BLaER1 treated with 17β-estradiol and CSF1 and Interleukin-3, amounts not matched to agents 10 nM and 100 nM (cell line): ENCODE results near the gene MOAP1.
"Not testable (repeated sequence)": the region's sequence is repeated elsewhere in the genome, so short reads cannot be mapped to it uniquely, and the experiment has no call there.

Experiments
- H3K27ac ChIP-seq, 11 experiments: shearing (Covaris generic); formaldehyde crosslinking; 2 replicates each; pipeline ENCODE4 v1.8.1; 2022
- H3K27me3 ChIP-seq, 11 experiments: shearing (Covaris generic); formaldehyde crosslinking; 2 replicates each; pipeline ENCODE4 v1.8.1; 2022
- H3K36me3 ChIP-seq, 11 experiments: shearing (Covaris generic); formaldehyde crosslinking; 2 replicates each; pipeline ENCODE4 v1.8.1; 2022
- H3K4me1 ChIP-seq, 10 experiments: shearing (Covaris generic); formaldehyde crosslinking; 2 replicates each; pipeline ENCODE4 v1.8.1; 2022
- H3K4me2 ChIP-seq, 11 experiments: shearing (Covaris generic); formaldehyde crosslinking; 2 replicates each; pipeline ENCODE4 v1.8.1; 2022
- H3K4me3 ChIP-seq, 10 experiments: shearing (Covaris generic); formaldehyde crosslinking; 2 replicates each; pipeline ENCODE4 v1.8.1; 2022
- H3K9ac ChIP-seq, 11 experiments: shearing (Covaris generic); formaldehyde crosslinking; 2 replicates each; pipeline ENCODE4 v1.8.1; 2022
- H3K9me3 ChIP-seq, 11 experiments: shearing (Covaris generic); formaldehyde crosslinking; replicated peaks in 1 of 11; 2 replicates each; pipeline ENCODE4 v1.8.1; 2022
- H4K20me1 ChIP-seq, 11 experiments: shearing (Covaris generic); formaldehyde crosslinking; 2 replicates each; pipeline ENCODE4 v1.8.1; 2022
- Cebpa-rat ChIP-seq, 11 experiments: shearing (Covaris generic); IDR thresholded peaks; 2 replicates each; pipeline ENCODE4 v1.8.1; 2022

Gene MOAP1

DNA sequence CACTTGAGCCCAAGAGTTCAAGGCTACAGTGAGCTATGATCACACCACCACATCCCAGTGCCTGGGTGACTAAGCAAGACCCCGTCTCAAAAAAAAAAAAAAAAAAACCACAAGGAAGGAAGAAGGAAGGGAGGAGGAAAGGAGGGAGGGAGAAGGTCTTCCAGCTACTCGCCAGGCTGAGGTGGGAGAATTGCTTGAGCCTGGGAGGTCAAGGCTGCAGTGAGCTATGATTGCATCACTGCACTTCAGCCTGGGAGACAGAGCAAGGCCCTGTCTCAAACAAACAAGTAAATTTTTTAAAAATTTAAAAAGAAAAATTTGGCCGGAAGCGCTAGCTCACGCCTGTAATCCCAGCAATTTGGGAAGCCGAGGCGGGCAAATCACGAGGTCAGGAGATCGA, 16.1 kb downstream of the MOAP1 start:
- Histone ChIP-seq H3K9me3 (peaks cover 0 to 10% (median 0%) of the 10 kb centered on the region in 11 experiments; a peak in 2 of 22 replicates), H3K4me2 (peak overlapping the region in 1 of 11 experiments; percentile 15; a peak in 2 of 22 replicates), H3K4me1 (peaks cover 0 to 25% (median 13%) of the 10 kb centered on the region in 10 experiments; a peak in 15 of 20 replicates)
- H3K4me3 ChIP-seq, H3K36me3 ChIP-seq, H3K9ac ChIP-seq, H3K27me3 ChIP-seq, H3K27ac ChIP-seq, H4K20me1 ChIP-seq: not testable (repeated sequence)
- TF ChIP-seq Cebpa-rat (IDR thresholded peaks at IDR 0.05), result 0 out of 22 replicates have a peak, but pooled peaks of 1 of the 11 experiments have one; percentile 24

DNA sequence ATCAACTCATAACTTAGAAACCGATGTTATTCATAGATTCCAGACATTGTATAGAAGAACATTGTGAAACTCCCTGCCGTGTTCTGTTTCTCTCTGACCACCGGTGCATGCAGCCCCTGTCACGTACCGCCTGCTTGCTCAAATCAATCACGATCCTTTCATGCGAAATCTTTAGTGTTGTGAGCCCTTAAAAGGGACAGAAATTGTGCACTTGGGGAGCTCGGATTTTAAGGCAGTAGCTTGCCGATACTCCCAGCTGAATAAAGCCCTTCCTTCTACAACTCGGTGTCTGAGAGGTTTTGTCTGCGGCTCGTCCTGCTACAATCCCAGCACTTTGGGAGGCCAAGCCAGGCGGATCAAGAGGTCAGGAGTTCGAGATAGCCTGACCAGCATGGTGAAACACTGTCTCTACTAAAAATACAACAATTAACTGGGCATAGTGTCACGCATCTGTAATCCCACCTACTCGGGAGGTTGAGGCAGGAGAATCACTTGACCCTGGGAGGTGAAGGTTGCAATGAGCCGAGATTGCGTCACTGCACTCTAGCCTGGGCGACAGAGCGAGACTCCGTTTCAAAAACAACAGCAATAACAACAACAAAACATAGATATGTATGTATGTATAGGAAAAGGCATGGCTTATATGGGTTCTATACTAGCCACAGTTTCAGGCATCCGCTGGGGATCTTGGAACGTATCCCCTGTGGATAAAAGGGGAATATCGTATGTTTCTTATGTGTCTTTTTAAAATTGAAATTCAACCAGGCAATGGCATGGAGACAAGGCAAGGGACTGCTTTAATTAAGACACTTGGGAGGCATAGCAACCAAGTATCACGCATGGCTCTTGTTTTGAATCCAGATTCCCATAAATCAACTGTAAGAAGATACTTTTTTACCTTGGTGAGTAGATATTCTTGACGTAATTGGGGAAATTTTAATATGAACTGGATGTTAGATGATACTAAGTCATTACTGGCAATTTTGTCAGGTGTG, 19.1 kb downstream of the MOAP1 start:
- Histone ChIP-seq H3K9me3 (peaks cover 0 to 10% (median 0%) of the 10 kb centered on the region in 11 experiments; a peak in 2 of 22 replicates), H3K4me2 (peak overlapping the region in 9 of 11 experiments; percentile 29 to 68 (median 54); a peak in 16 of 22 replicates), H3K27ac (peak overlapping the region in 7 of 11 experiments; percentile 13 to 75 (median 53); a peak in 8 of 22 replicates), H3K4me1 (peaks cover 0 to 25% (median 13%) of the 10 kb centered on the region in 10 experiments; a peak in 15 of 20 replicates), H3K9ac (peak overlapping the region in 5 of 11 experiments; percentile 25 to 71 (median 51); a peak in 6 of 22 replicates)
- not testable (repeated sequence) for H3K27me3 ChIP-seq, H4K20me1 ChIP-seq, H3K36me3 ChIP-seq, H3K4me3 ChIP-seq
- peak in 5 of 11 experiments; percentile 24 to 74 (median 62); a peak in 6 of 22 replicates for TF ChIP-seq Cebpa-rat (IDR thresholded peaks at IDR 0.05)

DNA sequence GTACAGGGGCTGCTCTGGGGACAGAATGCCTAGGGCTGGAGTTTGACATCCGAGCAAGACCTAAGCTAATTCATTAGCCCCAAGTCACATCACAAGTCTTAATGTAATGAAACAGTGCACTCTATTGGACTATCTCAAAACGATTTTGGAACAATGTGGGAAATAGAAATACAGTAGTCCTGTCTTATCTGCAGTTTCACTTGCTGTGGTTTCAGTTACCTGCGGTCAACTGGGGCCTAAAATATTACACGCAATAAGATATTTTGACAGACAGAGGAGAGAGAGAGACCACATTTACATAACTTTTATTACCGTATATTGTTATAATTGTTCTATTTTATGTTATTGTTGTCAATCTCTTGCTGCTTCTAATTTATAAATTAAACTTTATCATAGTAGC, 21.1 kb downstream of the MOAP1 start:
- H3K9me3 ChIP-seq, result no peaks in the 10 kb centered on the region
- no peak overlapping the region for H3K4me3 ChIP-seq
- no peak for TF ChIP-seq Cebpa-rat (IDR thresholded peaks at IDR 0.05)
- no peaks in the 10 kb centered on the region for H3K36me3 ChIP-seq
- H4K20me1 ChIP-seq, result no peaks in the 10 kb centered on the region
- no peaks in the 10 kb centered on the region for H3K27me3 ChIP-seq
- H3K4me1 ChIP-seq, result peaks cover 0 to 18% (median 12%) of the 10 kb centered on the region in 10 experiments; a peak in 15 of 20 replicates
- no peak overlapping the region for H3K4me2 ChIP-seq
- no peak overlapping the region for H3K9ac ChIP-seq
- no peak overlapping the region for H3K27ac ChIP-seq

DNA sequence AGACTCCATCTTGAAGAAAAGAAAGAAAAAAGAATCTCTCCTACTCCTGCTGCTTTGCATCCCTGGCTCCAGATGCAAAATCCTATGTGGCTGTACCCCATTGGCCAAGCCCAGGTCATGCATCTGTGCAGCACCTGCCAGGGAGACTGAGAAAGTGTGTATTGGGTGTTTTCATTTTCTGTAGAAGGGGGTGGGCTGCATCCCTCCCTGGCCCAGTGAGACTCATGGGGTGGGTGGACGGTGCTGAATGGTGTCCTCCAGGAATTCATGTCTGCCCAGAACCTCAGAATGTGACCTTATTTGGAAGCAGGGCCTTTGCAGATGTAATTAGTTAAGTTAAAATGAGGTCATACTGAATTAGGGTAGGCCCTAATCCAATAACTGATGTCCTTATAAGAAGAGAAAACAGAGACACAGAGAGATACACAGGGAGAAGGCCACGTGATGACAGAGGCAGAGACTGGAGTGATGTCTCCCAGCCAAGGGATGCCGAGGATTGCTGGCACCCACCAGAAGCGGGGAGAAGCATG, 23.2 kb downstream of the MOAP1 start:
- Histone ChIP-seq H4K20me1 (no peaks in the 10 kb centered on the region), H3K4me2 (no peak overlapping the region), H3K4me3 (no peak overlapping the region), H3K27ac (no peak overlapping the region), H3K27me3 (no peaks in the 10 kb centered on the region), H3K36me3 (no peaks in the 10 kb centered on the region), H3K4me1 (peaks cover 0 to 16% (median 10%) of the 10 kb centered on the region in 10 experiments; a peak in 15 of 20 replicates), H3K9ac (no peak overlapping the region), H3K9me3 (no peaks in the 10 kb centered on the region)
- TF ChIP-seq Cebpa-rat (IDR thresholded peaks at IDR 0.05), result no peak

DNA sequence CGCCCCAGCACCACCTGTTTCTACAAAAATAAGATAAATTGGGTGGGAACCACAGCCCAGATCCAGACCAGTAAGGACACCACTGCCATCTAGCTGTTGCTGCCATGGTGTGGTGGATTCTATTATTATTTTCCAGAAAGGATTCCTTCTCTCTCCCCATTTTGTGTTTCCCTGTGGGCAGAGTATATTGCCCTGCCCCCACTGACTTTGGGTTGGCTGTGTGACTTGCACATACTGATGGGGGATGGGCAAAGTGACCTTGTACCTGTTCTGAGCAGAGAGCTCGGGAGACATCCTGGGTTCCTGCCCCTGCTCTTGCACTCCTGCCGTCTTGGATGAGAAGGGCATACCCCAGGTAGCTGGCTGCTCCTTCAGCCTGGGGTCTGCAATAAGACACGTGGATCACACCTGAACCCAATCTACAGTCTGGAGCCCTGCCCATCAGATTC, 24.3 kb downstream of the MOAP1 start:
- Histone ChIP-seq H3K9me3 (no peaks in the 10 kb centered on the region), H4K20me1 (no peaks in the 10 kb centered on the region), H3K27ac (no peak overlapping the region), H3K4me3 (no peak overlapping the region), H3K4me1 (peaks cover 0 to 7% (median 5%) of the 10 kb centered on the region in 10 experiments; a peak in 15 of 20 replicates), H3K4me2 (no peak overlapping the region), H3K9ac (no peak overlapping the region), H3K36me3 (no peaks in the 10 kb centered on the region), H3K27me3 (no peaks in the 10 kb centered on the region)
- no peak for TF ChIP-seq Cebpa-rat (IDR thresholded peaks at IDR 0.05)

DNA sequence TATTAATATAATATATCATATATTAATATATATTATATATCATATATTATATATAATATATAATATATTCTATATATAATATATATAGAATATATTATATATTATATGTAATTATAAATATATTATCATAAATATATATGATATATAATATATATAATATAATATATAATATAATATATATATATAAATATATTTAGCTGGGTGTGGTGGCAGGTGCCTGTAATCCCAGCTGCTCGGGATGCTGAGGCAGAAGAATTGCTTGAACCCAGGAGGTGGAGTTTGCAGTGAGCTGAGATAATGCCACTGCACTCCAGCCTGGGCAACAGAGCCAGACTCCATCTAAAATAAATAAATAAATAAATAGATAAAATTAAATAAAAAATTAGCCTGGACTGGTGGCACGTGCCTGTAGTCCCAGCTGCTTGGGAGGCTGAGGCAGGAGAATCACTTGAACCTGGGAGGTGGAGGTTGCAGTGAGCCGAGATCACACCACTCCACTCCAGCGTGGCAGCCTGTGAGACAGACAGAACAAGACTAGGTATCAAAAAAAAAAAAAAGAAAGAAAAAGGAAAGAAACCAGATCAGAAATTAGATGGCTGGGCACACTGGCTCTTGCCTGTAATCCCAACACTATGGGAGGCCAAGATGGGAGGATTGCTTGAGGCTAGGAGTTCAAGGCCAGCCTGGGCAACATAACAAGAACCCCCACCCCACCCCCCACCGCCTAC, 24.9 kb downstream of the MOAP1 start:
- not testable (repeated sequence) for H3K9ac ChIP-seq, H4K20me1 ChIP-seq, H3K4me3 ChIP-seq, H3K4me1 ChIP-seq, H3K36me3 ChIP-seq, H3K27ac ChIP-seq, H3K27me3 ChIP-seq, H3K4me2 ChIP-seq, H3K9me3 ChIP-seq

DNA sequence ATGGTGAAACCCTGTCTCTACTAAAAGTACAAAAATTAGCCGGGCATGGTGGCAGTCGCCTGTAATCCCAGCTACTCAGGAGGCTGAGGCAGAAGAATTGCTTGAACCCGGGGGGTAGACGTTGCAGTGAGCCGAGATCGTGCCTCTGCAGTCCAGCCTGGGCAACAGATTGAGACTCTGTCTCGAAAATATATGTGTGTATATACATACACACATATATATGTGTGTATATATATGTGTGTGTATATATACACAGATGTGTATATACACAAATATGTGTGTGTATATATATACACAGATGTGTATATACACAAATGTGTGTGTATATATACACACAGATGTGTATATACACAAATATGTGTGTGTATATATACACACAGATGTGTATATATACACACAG, 26.3 kb downstream of the MOAP1 start:
- H3K27me3 ChIP-seq, H3K4me3 ChIP-seq, H3K4me1 ChIP-seq, H3K4me2 ChIP-seq, H3K9me3 ChIP-seq, H3K36me3 ChIP-seq, H4K20me1 ChIP-seq, H3K9ac ChIP-seq, H3K27ac ChIP-seq: not testable (repeated sequence)

DNA sequence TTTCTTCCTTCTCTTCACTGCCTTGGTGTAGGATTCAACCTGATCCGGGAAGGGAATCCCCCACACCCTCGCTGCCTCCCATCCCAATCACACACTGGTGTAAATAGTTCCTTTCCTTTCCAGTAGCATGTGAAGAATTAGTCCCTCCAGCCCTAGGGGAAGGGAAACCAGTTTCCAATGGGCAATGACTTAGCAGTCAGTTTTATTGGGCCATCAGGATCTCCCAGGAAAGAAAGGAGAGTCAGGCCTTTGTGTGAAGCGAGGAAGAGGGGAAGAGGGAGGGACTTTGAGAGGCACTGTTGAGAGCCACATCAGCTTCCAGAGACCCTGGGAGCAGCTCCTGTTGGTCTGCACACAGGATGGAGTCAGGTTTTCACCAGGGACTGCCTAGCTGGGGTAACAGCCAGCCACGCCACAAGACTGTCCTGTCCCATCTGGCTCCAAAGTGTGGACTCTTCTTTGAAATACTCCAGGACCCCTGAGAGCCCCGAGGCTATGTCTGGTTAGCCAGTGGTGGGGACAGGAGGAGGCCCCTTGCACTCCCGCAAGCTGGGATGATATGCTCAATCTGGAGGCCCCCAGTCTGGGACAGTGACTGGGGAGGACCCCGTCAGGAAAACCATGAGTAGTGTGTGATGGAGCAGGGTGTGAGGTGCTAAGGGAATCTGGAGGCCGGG, 27.9 kb downstream of the MOAP1 start:
- no peaks in the 10 kb centered on the region for H3K9me3 ChIP-seq
- no peak overlapping the region for H3K9ac ChIP-seq
- H3K4me2 ChIP-seq, result no peak overlapping the region
- no peaks in the 10 kb centered on the region; a peak in 1 of 20 replicates for H3K4me1 ChIP-seq
- H4K20me1 ChIP-seq, result no peaks in the 10 kb centered on the region
- no peak overlapping the region for H3K27ac ChIP-seq
- no peaks in the 10 kb centered on the region for H3K36me3 ChIP-seq
- no peaks in the 10 kb centered on the region for H3K27me3 ChIP-seq
- no peak overlapping the region for H3K4me3 ChIP-seq
- no peak for TF ChIP-seq Cebpa-rat (IDR thresholded peaks at IDR 0.05)
